K562 (cell line): ENCODE results near the gene VAMP4. TPM values are rescaled to one million over a fixed set of nuclear protein-coding genes. Genes with fewer than 3 reads are reported as not detected.

Source experiments
- AFF4 ChIP-seq: sonication (generic); formaldehyde crosslinking; IDR thresholded peaks from 2 replicates; pipeline ENCODE4 v1.8.0; 2023; ENCODE audit warnings: mild to moderate bottlenecking, missing genetic modification reagents
- ARID4B ChIP-seq: sonication (generic); formaldehyde crosslinking; IDR thresholded peaks from 2 replicates; pipeline ENCODE4 v1.8.0; 2022; ENCODE audit warnings: mild to moderate bottlenecking, missing genetic modification reagents
- ATF6 ChIP-seq: sonication (generic); formaldehyde crosslinking; IDR thresholded peaks from 2 replicates; pipeline ENCODE4 v1.4.0; 2020; ENCODE audit warnings: mild to moderate bottlenecking, missing genetic modification reagents
- JUNB ChIP-seq: fragments of 450-650 bp; formaldehyde crosslinking; conservative IDR thresholded peaks from 2 replicates; pipeline ENCODE4 v1.4.0; 2020; ENCODE audit warnings: mild to moderate bottlenecking
- KAT2B ChIP-seq: IDR thresholded peaks from one replicate; pipeline ENCODE4 v1.6.1; 2012; ENCODE audit warnings: low read depth, mild to moderate bottlenecking, control low read depth, inconsistent platforms, low read length, moderate library complexity
- MAFK ChIP-seq: IDR thresholded peaks from 2 replicates; pipeline ENCODE4 v1.6.1; 2011; ENCODE audit warnings: low read length, improper control_type of control experiment
- MTA3 ChIP-seq: fragments of 450-650 bp; formaldehyde crosslinking; IDR thresholded peaks from 2 replicates; pipeline ENCODE4 v1.6.1; 2017; ENCODE audit warnings: mild to moderate bottlenecking, borderline replicate concordance
- PYGO2 ChIP-seq: fragments of 450-650 bp; IDR thresholded peaks from 2 replicates; pipeline ENCODE4 v1.6.1; 2016; ENCODE audit warnings: mild to moderate bottlenecking, missing genetic modification characterization, moderate library complexity, missing compliant biosample characterization
- RBM14 ChIP-seq: fragments of 200-400 bp; formaldehyde crosslinking; IDR thresholded peaks from 2 replicates; pipeline ENCODE4 v1.6.1; 2018; ENCODE audit warnings: low read depth, mild to moderate bottlenecking, low read length, moderate library complexity, borderline replicate concordance; ENCODE audit not compliant: insufficient read depth
- SNIP1 ChIP-seq: fragments of 450-650 bp; IDR thresholded peaks from 2 replicates; pipeline ENCODE4 v1.7.1; 2017; ENCODE audit warnings: low read depth, mild to moderate bottlenecking
- TEAD1 ChIP-seq, 2 experiments: fragments of 450-650 bp in 1 of 2; sonication (generic) in 1 of 2; formaldehyde crosslinking; IDR thresholded peaks; 2 replicates each; pipeline versions ENCODE4 v1.4.0 to v1.8.0; 2020 to 2022; ENCODE audit warnings: mild to moderate bottlenecking in 2 of 2, missing genetic modification reagents in 1 of 2
- USF2 ChIP-seq: sonication (generic); formaldehyde crosslinking; IDR thresholded peaks from 2 replicates; pipeline ENCODE4 v1.5.0; 2020; ENCODE audit warnings: missing genetic modification reagents
- ZNF124 ChIP-seq: sonication (generic); formaldehyde crosslinking; IDR thresholded peaks from 2 replicates; pipeline ENCODE4 v1.8.1; 2022; ENCODE audit warnings: missing genetic modification reagents
- ZNF280B ChIP-seq: fragments of 250-450 bp; sonication (Bioruptor Pico); IDR thresholded peaks from 2 replicates; pipeline ENCODE4 v1.5.1; 2021; ENCODE audit warnings: mild to moderate bottlenecking
- polyA plus RNA-seq, 8 experiments: library from polyadenylated mRNA; depleted of rRNA in 4 of 8; stranded (reverse) in 5 of 8; unstranded in 3 of 8; fragments of >200 nt; fragmentation: Nextera tagmentation in 2 of 8; fragmentation: Illumina TruSeq in 1 of 8; extraction: Ambion mirVana in 2 of 8; extraction: Trizol in 1 of 8; gene quantifications; 2 replicates each; pipeline versions ENCODE4 v1.2.1 to v1.2.3, GENCODE V29; 2011 to 2014; ENCODE audit warnings: inconsistent platforms in 1 of 8, missing spikeins in 1 of 8
- total RNA-seq, 7 experiments: library from RNA; depleted of rRNA in 6 of 7; stranded (reverse); fragments of >200 nt in 6 of 7; fragmentation: Illumina TruSeq in 2 of 7; extraction: Trizol in 2 of 7; gene quantifications; 2 replicates each; pipeline versions ENCODE4 v1.2.1 to v1.2.3, GENCODE V29; 2011 to 2021; ENCODE audit warnings: low replicate concordance in 1 of 7

VAMP4 gene
- total and polyA plus RNA-seq, 9 of the 15 experiments (the other 6 are each of a cell fraction or from before 2014, with no cell fraction given) = 3.3 to 21.4 (median 11.9) TPM

GRCh38 chr1:171781176-171781875 lies 39.5 kb upstream of the VAMP4 start, which contains the start of gene METTL13 (continued):
- peak; percentile 92 for TF ChIP-seq ARID4B (CRISPR knock-in tag)
- no peak for TF ChIP-seq PYGO2 (tag)
- TF ChIP-seq AFF4 = 0 out of 2 replicates have a peak, but pooled peaks have one; percentile 60
- no peak for TF ChIP-seq SNIP1
- no peak for TF ChIP-seq RBM14
- no peak; the same call in 1 of the 2 replicates for TF ChIP-seq USF2
- TF ChIP-seq KAT2B = no peak
- peak; percentile 97; the same call in 1 of the 2 replicates for TF ChIP-seq ATF6 (CRISPR knock-in tag)
- 0 out of 2 replicates have a peak, but pooled peaks have one; percentile 11 for TF ChIP-seq MAFK
- no peak for TF ChIP-seq JUNB (CRISPR knock-in tag)
- TF ChIP-seq MTA3 = no peak; the same call in 1 of the 2 replicates
- no peak for TF ChIP-seq ZNF124 (CRISPR knock-in tag)
- peak in 1 of 2 experiments; percentile 68; a peak in 1 of 4 replicates for TF ChIP-seq TEAD1 (CRISPR knock-in tag; IDR thresholded peaks at IDR 0.05)
- TF ChIP-seq ZNF280B = no peak
